Subcutaneous abdominal adipose tissue (tissue), 5 donors: ENCODE results near the gene UQCC3.
"Not testable (repeated sequence)": the region's sequence is repeated elsewhere in the genome, so short reads cannot be mapped to it uniquely, and the experiment has no call there.

Source experiments
- H3K27ac ChIP-seq: one replicate; pipeline ENCODE4 v1.7.0; 2013; ENCODE audit warnings: low read depth, mild to moderate bottlenecking, inconsistent platforms, low read length, moderate library complexity
- H3K27me3 ChIP-seq, 5 donors: one replicate each; pipeline ENCODE4 v1.7.0; 2013; ENCODE audit warnings: low read length in 5 of 5, inconsistent platforms in 1 of 5; ENCODE audit not compliant: control insufficient read depth in 5 of 5, insufficient read depth in 4 of 5
- H3K36me3 ChIP-seq, 5 donors: one replicate each; pipeline ENCODE4 v1.7.0; 2013; ENCODE audit warnings: low read length in 5 of 5; ENCODE audit not compliant: control insufficient read depth in 5 of 5, insufficient read depth in 5 of 5
- H3K4me1 ChIP-seq, 5 donors: one replicate each; pipeline ENCODE4 v1.7.0; 2013; ENCODE audit warnings: low read length in 5 of 5, mild to moderate bottlenecking in 3 of 5, moderate library complexity in 1 of 5; ENCODE audit not compliant: control insufficient read depth in 5 of 5, insufficient read depth in 5 of 5
- H3K4me3 ChIP-seq, 5 donors: one replicate each; pipeline ENCODE4 v1.7.0; 2013; ENCODE audit warnings: low read length in 5 of 5, low read depth in 1 of 5
- H3K9ac ChIP-seq, 5 donors: one replicate each; pipeline ENCODE4 v1.7.0; 2013; ENCODE audit warnings: low read length in 5 of 5, mild to moderate bottlenecking in 4 of 5, moderate library complexity in 3 of 5
- H3K9me3 ChIP-seq, 5 donors: one replicate each; pipeline ENCODE4 v1.7.0; 2013; ENCODE audit warnings: low read length in 5 of 5; ENCODE audit not compliant: control insufficient read depth in 5 of 5
- donor health status: healthy.
- donor health status: healthy.
- donor health status: healthy.
- donor health status: healthy.
- donor health status: healthy.

UQCC3 gene

GRCh38 chr11:62665599-62666258, 5.7 kb upstream of the UQCC3 start:
- H3K9ac ChIP-seq = peak overlapping the region; percentile 73 to 90 (median 85)
- peak overlapping the region; percentile 90 for H3K27ac ChIP-seq
- peaks cover 4 to 48% (median 38%) of the 10 kb centered on the region in 5 donors for H3K4me1 ChIP-seq
- no peaks in the 10 kb centered on the region for H3K27me3 ChIP-seq
- H3K4me3 ChIP-seq = peak overlapping the region; percentile 82 to 97 (median 94)
- H3K9me3 ChIP-seq = no peaks in the 10 kb centered on the region
- H3K36me3 ChIP-seq = peaks cover 0 to 27% (median 15%) of the 10 kb centered on the region in 5 donors

- peaks cover 0 to 27% (median 15%) of the 10 kb centered on the region in 5 donors for H3K36me3 ChIP-seq
- H3K4me3 ChIP-seq = peak overlapping the region; percentile 82 to 97 (median 94)
- peaks cover 4 to 54% (median 44%) of the 10 kb centered on the region in 5 donors for H3K4me1 ChIP-seq
- H3K27ac ChIP-seq = peak overlapping the region; percentile 90
- peak overlapping the region in 4 of 5 donors; percentile 73 to 89 (median 84) for H3K9ac ChIP-seq
- no peaks in the 10 kb centered on the region for H3K27me3 ChIP-seq
- no peaks in the 10 kb centered on the region for H3K9me3 ChIP-seq
These were observed 5.1 kb upstream of the UQCC3 start for GRCh38 chr11:62666259-62666926.

- Histone ChIP-seq H3K9me3 (no peaks in the 10 kb centered on the region), H3K27me3 (no peaks in the 10 kb centered on the region), H3K4me3 (no peak overlapping the region), H3K4me1 (peaks cover 4 to 62% (median 49%) of the 10 kb centered on the region in 5 donors), H3K36me3 (peaks cover 0 to 24% (median 14%) of the 10 kb centered on the region in 5 donors), H3K9ac (no peak overlapping the region), H3K27ac (no peak overlapping the region)
These were observed 4.0 kb upstream of the UQCC3 start for GRCh38 chr11:62667460-62667859.

- Histone ChIP-seq H3K4me1 (peaks cover 4 to 64% (median 53%) of the 10 kb centered on the region in 5 donors), H3K36me3 (peaks cover under 1 to 30% (median 13%) of the 10 kb centered on the region in 5 donors), H3K4me3 (no peak overlapping the region), H3K27ac (no peak overlapping the region), H3K9me3 (no peaks in the 10 kb centered on the region), H3K9ac (peak overlapping the region in 1 of 5 donors; percentile 45), H3K27me3 (no peaks in the 10 kb centered on the region)
These were observed 1.9 kb upstream of the UQCC3 start for GRCh38 chr11:62669420-62670161.

GRCh38 chr11:62671236-62671607, 251 bp upstream of the UQCC3 start:
- no peaks in the 10 kb centered on the region for H3K9me3 ChIP-seq
- H3K27me3 ChIP-seq = no peaks in the 10 kb centered on the region
- H3K4me1 ChIP-seq = peaks cover 3 to 50% (median 42%) of the 10 kb centered on the region in 5 donors
- peak overlapping the region; percentile 81 to 98 (median 94) for H3K4me3 ChIP-seq
- H3K36me3 ChIP-seq = peaks cover 5 to 35% (median 15%) of the 10 kb centered on the region in 5 donors
- peak overlapping the region; percentile 83 to 91 (median 84) for H3K9ac ChIP-seq
- peak overlapping the region; percentile 89 for H3K27ac ChIP-seq

GRCh38 chr11:62673196-62673525, 1.7 kb downstream of the UQCC3 start:
- peak overlapping the region in 2 of 5 donors; percentile 30 to 83 for H3K9ac ChIP-seq
- no peak overlapping the region for H3K27ac ChIP-seq
- peaks cover 1 to 49% (median 39%) of the 10 kb centered on the region in 5 donors for H3K4me1 ChIP-seq

GRCh38 chr11:62675415-62675814, 3.9 kb downstream of the UQCC3 start:
- H3K27ac ChIP-seq, H3K4me3 ChIP-seq, H3K27me3 ChIP-seq, H3K9me3 ChIP-seq, H3K9ac ChIP-seq: not testable (repeated sequence)
- peaks cover 8 to 51% (median 40%) of the 10 kb centered on the region in 5 donors for H3K4me1 ChIP-seq
- H3K36me3 ChIP-seq = peaks cover 12 to 38% (median 25%) of the 10 kb centered on the region in 5 donors

More at GRCh38 chr11:62673196-62673525, 1.7 kb downstream of the UQCC3 start:
- Histone ChIP-seq H3K27me3 (no peaks in the 10 kb centered on the region), H3K36me3 (peaks cover 12 to 43% (median 25%) of the 10 kb centered on the region in 5 donors), H3K9me3 (no peaks in the 10 kb centered on the region), H3K4me3 (no peak overlapping the region)

- no peaks in the 10 kb centered on the region for H3K27me3 ChIP-seq
- peaks cover 10 to 53% (median 40%) of the 10 kb centered on the region in 5 donors for H3K4me1 ChIP-seq
- peaks cover 12 to 38% (median 25%) of the 10 kb centered on the region in 5 donors for H3K36me3 ChIP-seq
- H3K9ac ChIP-seq = peak overlapping the region in 2 of 5 donors; percentile 45 to 98
- no peak overlapping the region for H3K4me3 ChIP-seq
- peak overlapping the region; percentile 98 for H3K27ac ChIP-seq
- H3K9me3 ChIP-seq = no peaks in the 10 kb centered on the region
These were observed 5.2 kb downstream of the UQCC3 start for GRCh38 chr11:62676698-62677097.

- peak overlapping the region; percentile 98 for H3K27ac ChIP-seq
- no peaks in the 10 kb centered on the region for H3K9me3 ChIP-seq
- peaks cover 10 to 49% (median 35%) of the 10 kb centered on the region in 5 donors for H3K4me1 ChIP-seq
- peaks cover 12 to 38% (median 25%) of the 10 kb centered on the region in 5 donors for H3K36me3 ChIP-seq
- peak overlapping the region in 3 of 5 donors; percentile 97 to 98 (median 98) for H3K9ac ChIP-seq
- H3K27me3 ChIP-seq = no peaks in the 10 kb centered on the region
- H3K4me3 ChIP-seq = no peak overlapping the region
These were observed 5.7 kb downstream of the UQCC3 start for GRCh38 chr11:62677156-62677555.
